IPS-NIHi7 (cell line): Measurements from ENCODE around the gene HLA-DRA.

Experiments
- DNase-seq: peaks from one replicate; pipeline ENCODE4 v3.0.0; 2012; ENCODE audit warnings: mixed read lengths; ENCODE audit errors: extremely low spot score

The HLA-DRA gene

DNA sequence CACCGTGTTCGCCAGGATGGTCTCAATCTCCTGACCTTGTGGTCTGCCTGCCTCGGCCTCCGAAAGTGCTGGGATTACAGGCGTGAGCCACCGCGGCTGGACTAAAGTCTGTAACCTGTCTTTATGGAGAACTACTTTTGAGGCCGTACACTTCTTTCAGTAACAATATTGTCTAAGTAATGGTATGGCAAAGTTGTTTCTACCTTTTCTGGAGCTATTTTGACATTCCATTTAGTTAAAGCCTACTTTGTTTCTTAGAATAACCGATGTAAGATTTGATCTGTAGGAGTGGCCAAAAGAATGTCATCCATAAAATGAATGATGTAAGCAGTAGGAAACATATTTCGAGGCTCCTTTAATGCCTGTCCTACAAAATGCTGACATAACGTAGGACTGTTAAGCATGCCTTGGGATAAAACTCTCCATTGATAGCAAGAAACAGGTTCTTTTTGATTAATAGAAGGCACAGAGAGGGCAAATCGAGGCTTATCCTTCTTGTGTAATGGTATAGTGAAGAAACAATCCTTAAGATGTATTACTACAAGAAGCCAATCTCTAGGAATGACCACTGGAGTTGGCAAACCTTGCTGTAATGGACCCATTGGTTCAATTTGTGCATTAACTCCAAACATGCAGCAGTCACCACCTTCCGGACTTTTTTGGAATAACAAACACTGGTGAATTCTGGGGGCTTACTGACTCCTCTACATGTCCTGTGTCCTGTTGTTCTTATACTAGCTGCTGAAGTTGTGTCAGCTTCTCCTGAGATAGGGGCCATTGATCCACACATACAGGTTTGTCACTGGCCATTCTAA, 35.9 kb downstream of the HLA-DRA start:
- no peak for DNase-seq

DNA sequence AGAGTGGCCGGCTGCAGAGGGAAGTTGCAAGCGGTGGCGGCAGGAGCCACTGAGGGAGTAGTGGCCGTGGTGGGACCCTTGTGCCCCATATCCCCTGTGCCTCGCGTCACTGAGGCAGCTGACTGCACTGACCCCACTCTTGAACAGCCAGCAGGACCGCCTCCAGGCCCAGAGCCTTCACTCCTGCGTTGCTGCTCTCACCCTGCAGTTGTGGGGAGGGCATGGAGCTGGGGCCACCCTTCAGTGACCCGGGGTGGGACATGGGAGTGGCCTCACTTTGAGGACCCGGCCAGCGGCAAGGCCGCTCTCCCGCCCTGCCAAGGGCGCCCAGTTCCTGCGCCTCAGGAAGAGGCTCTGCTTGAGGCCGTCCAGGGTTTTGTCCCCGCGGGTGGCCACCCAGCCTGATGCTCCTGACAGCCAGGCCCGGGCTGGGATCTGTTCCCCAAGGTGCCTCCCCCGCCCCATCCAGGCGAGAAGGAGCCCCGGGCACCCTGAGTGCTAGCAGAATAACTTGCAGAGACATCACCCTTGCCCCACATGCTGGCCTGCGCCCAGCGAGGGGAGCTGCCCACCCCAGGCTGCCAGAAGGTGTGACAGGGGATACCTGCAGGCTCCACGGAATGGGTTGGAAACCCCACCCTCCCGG, 44.4 kb downstream of the HLA-DRA start:
- no peak for DNase-seq

DNA sequence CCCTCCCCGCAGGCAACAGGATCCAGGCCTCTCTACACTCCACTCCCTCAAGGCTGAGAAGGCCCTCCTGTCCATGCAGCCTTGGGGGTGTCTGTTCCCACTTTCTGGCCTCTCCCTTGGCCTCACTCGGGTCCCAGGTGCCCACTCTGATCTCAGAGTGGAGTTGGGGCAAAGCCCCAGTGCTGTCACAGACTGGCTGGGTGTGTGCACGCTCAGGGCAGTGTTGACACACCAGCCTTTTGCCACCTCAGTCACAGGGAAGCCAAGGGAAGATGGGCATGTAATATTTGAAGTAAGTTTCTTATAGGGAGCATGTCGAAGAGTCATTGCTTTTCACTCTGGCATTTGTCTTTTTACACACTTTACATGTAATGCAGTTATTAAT, 44.9 kb downstream of the HLA-DRA start:
- DNase-seq: no peak

DNA sequence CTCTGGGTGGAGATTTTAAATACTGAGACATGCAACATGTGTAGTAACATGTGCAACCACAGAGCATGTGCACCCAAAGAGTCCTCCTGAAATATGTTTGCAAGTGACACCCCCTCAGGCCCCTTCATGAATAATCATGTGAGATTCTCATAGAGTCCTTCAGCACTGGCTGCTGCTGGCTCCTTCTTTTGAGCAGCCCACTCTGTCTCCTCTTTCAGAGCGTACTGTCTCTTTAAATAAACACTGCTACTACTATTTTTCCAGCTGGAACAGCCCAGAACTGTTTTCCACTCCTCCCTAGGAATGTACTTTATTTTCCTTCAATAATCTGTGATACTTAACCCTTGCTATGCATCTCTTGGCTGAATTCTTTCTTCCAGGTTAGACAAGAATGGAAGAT, 48.4 kb downstream of the HLA-DRA start:
- no peak for DNase-seq

DNA sequence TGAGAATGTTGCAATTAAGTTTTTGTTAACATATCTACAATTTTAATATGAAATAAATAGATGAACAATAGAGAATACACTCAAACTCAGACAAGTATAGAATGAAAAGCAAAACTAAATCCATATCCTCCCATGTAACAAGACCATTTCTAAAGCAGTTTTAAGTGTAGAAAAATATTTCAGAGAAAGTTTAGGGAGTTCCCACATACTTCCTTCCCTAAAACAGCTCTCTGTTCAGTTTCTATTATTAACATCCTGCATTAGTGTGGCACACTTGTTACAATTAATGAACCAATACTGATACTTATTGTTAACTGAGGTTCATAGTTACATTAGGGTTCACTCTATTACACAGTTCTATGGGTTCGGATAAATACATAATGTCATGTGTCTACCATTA, 52.0 kb downstream of the HLA-DRA start:
- no peak for DNase-seq

DNA sequence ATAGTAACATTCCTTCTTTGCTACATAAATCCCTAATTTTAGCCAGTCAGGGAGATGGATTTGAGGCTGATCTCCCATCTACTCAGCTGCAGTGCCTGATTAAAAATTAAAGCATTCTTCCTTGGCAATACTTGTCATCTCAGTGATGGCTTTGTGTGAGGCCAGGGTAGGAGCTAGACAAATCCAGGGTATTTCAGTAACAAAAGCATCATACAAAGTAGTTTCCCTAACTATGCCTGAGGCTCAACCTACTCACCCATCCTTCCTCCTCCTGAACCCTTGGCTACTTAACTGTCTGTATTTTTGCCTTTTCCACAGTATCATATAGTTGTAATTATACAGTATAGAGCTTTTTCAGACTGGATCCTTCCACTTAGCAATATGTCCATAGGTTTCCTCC, 52.7 kb downstream of the HLA-DRA start:
- DNase-seq: no peak
